ENCODE results near the gene KRT23.

Gene KRT23

DNA sequence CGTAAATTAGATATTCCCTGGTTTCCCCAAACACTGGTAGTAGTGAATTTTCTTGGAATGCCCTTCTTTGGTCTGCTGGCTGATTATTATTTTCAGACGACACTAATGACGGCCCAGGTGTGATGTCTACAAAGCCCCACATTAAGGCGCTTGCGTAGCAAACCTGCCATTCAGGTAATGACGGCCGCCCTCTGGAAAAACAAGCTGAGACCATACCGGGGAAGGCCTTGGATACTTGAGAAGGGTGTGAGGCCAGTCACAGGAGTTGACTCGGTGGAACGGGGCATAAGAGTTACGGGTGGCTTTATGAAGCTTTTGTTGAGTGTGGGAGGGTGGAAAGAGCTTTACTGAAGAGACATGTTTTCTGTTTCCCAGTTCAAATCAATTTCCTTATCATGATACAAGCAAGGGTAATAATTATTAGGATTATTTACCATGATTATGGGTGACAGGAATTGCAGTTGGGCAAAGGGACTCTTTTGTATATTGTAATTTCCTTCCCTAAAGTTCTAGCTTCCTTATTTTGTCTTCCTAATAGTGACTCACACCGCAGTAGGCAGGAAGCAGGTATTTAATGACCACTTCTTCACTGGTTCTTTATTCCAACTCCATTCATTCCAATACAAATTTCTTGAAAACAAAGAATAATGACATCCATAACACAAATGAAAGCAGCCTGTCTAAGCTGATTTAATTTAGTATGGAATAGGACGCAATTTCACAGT, 24.8 kb downstream of the KRT23 start:
- H3K27ac ChIP-seq = no peak overlapping the region

DNA sequence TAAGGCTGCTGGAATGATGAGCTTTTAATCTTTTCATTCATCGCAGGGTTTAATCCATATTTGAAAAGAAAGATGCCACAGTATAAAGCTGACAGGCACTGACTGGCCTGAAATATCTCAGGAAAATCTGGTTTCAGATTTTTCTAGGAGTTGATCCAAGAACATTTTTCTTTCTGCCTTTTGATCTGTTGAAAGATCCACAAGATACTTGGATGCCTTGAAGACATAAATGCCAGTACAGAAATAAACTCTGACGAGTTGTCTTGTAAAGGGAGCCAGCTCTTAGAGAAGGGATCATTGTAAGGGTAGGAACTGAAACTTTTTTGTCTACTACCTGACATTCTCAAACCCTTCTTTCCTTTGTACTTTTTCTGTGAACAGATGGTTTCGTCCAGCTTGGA, 27.0 kb downstream of the KRT23 start:
- Histone ChIP-seq H3K9me3 (ENCODE audit: low read depth, low read length) (no peaks in the 10 kb centered on the region), H3K36me3 (ENCODE audit: insufficient read depth, low read length) (no peaks in the 10 kb centered on the region), H3K27ac (peak overlapping the region; percentile 99), H3K9ac (ENCODE audit: insufficient read length) (peak overlapping the region; percentile 81), H3K4me3 (peak overlapping the region; percentile 56)
- no peak for DNase-seq (ENCODE audit: low read depth, low spot score)
- TF ChIP-seq EZH2 (IDR thresholded peaks at IDR 0.05) (no peak), FOXP2 (optimal IDR thresholded peaks at IDR 0.05; ENCODE audit: control extremely low read depth, extremely low read length, insufficient read depth) (no peak), POLR2AphosphoS5 (IDR thresholded peaks at IDR 0.05; ENCODE audit: borderline replicate concordance, low read depth, low read length) (no peak)

More for the DNA sequence above, 24.8 kb downstream of the KRT23 start:
- no peak overlapping the region for H3K4me3 ChIP-seq
- no peaks in the 10 kb centered on the region for H3K36me3 ChIP-seq (ENCODE audit: insufficient read depth, low read length)
- no peak for DNase-seq (ENCODE audit: low read depth, low spot score)
- TF ChIP-seq FOXP2 (optimal IDR thresholded peaks at IDR 0.05; ENCODE audit: control extremely low read depth, extremely low read length, insufficient read depth) (no peak), POLR2AphosphoS5 (IDR thresholded peaks at IDR 0.05; ENCODE audit: borderline replicate concordance, low read depth, low read length) (no peak), EZH2 (IDR thresholded peaks at IDR 0.05) (no peak)
- no peaks in the 10 kb centered on the region for H3K9me3 ChIP-seq (ENCODE audit: low read depth, low read length)
- no peak overlapping the region for H3K9ac ChIP-seq (ENCODE audit: insufficient read length)

DNA sequence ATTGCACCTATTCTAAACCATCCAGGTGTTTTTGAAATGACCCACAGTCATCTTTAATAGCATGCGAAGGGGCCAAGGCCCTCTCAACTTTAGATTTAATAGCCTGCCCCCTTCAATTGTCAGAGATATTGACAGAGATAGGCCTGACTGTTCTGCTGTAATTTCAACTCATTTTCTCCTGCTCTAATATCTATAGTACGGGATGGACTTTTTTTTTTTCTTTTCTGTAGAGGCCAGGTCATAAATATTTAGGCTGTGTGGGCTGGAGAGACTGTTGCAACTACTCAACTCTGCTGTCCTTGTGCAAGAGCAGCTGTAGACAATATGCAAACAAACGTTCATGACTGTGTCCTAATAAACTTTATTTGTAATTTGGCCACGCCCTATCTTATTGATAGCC, 27.7 kb downstream of the KRT23 start:
- TF ChIP-seq POLR2AphosphoS5 (IDR thresholded peaks at IDR 0.05; ENCODE audit: borderline replicate concordance, low read depth, low read length) (no peak), EZH2 (IDR thresholded peaks at IDR 0.05) (no peak), FOXP2 (optimal IDR thresholded peaks at IDR 0.05; ENCODE audit: control extremely low read depth, extremely low read length, insufficient read depth) (no peak)
- Histone ChIP-seq H3K36me3 (ENCODE audit: insufficient read depth, low read length) (no peaks in the 10 kb centered on the region), H3K9me3 (ENCODE audit: low read depth, low read length) (no peaks in the 10 kb centered on the region), H3K27ac (peak overlapping the region; percentile 99), H3K9ac (ENCODE audit: insufficient read length) (peak overlapping the region; percentile 81), H3K4me3 (peak overlapping the region; percentile 56)
- DNase-seq (ENCODE audit: low read depth, low spot score) = no peak

DNA sequence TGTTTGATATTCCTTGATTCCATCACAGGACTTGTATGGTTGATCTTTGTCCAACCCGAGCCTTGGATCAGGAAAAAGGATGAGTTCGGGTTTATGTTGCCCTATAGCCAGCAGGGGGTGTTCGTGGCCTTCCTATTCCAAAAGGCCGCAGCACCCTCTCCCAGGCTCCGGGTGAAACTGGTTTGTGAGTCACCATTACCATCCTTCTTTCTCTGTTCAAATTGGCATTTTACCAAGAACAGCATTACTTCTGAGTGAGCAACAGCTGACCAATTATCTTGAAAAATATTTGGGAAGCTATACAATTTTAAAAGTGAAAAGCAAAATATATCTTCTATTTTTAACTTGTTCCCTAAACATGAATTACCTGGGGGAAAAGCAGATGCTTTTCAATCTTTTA, 28.1 kb downstream of the KRT23 start:
- peak; percentile 92 for DNase-seq (ENCODE audit: low read depth, low spot score)
- Histone ChIP-seq H3K36me3 (ENCODE audit: insufficient read depth, low read length) (no peaks in the 10 kb centered on the region), H3K9ac (ENCODE audit: insufficient read length) (peak overlapping the region; percentile 81), H3K9me3 (ENCODE audit: low read depth, low read length) (no peaks in the 10 kb centered on the region), H3K27ac (peak overlapping the region; percentile 99), H3K4me3 (peak overlapping the region; percentile 56)
- TF ChIP-seq EZH2 (IDR thresholded peaks at IDR 0.05) (no peak), FOXP2 (optimal IDR thresholded peaks at IDR 0.05; ENCODE audit: control extremely low read depth, extremely low read length, insufficient read depth) (no peak)

DNA sequence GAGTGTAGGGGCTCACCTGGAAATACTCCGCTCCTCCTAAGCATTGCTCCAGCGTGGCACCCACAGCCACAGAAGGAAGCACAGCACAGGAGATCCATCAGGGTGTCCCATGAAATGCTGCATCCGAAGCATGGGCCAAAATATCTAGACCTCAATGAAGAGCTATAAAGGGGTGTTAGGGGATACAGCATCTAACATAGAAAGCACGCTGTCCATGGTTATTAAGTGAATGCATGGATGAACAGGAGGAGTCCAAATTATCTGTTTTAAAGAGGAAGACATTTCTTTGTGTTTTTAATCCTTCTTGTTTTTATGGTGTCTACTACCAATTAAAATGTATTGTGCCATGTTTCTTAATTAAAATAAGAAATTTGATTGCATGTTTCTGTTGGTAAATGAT, 30.8 kb downstream of the KRT23 start:
- Histone ChIP-seq H3K27ac (peak overlapping the region; percentile 99), H3K36me3 (ENCODE audit: insufficient read depth, low read length) (no peaks in the 10 kb centered on the region)
- TF ChIP-seq FOXP2 (optimal IDR thresholded peaks at IDR 0.05; ENCODE audit: control extremely low read depth, extremely low read length, insufficient read depth) = no peak
- TF ChIP-seq EZH2 (IDR thresholded peaks at IDR 0.05) = no peak

DNA sequence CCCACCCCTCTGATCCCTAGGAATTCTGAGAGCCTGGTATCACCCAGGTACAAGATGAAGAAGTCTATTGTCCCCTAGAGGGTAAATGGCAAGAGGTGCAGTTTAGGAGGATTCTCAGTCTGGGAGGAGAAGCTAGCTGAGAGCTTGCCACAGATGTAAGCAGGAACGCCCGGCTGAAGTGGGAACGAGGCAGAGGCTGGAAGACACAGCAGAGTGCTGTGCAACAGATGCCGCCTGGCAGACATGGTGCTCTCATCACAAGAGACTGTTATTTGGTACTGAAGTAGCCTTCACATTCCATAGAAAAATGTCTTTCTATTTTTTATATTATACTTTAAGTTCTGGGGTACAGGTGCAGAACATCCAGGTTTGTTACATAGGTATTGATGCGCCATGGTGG, 32.1 kb downstream of the KRT23 start:
- TF ChIP-seq FOXP2 (optimal IDR thresholded peaks at IDR 0.05; ENCODE audit: control extremely low read depth, extremely low read length, insufficient read depth) (no peak), POLR2AphosphoS5 (IDR thresholded peaks at IDR 0.05; ENCODE audit: borderline replicate concordance, low read depth, low read length) (no peak), EZH2 (IDR thresholded peaks at IDR 0.05) (no peak)
- Histone ChIP-seq H3K27ac (0 out of 2 replicates have a peak overlapping the region, but pooled peaks have one; percentile 37), H3K9me3 (ENCODE audit: low read depth, low read length) (no peaks in the 10 kb centered on the region)

More for the DNA sequence above, 30.8 kb downstream of the KRT23 start:
- DNase-seq (ENCODE audit: low read depth, low spot score) = no peak
- Histone ChIP-seq H3K9me3 (ENCODE audit: low read depth, low read length) (no peaks in the 10 kb centered on the region), H3K9ac (ENCODE audit: insufficient read length) (no peak overlapping the region), H3K4me3 (no peak overlapping the region)

DNA sequence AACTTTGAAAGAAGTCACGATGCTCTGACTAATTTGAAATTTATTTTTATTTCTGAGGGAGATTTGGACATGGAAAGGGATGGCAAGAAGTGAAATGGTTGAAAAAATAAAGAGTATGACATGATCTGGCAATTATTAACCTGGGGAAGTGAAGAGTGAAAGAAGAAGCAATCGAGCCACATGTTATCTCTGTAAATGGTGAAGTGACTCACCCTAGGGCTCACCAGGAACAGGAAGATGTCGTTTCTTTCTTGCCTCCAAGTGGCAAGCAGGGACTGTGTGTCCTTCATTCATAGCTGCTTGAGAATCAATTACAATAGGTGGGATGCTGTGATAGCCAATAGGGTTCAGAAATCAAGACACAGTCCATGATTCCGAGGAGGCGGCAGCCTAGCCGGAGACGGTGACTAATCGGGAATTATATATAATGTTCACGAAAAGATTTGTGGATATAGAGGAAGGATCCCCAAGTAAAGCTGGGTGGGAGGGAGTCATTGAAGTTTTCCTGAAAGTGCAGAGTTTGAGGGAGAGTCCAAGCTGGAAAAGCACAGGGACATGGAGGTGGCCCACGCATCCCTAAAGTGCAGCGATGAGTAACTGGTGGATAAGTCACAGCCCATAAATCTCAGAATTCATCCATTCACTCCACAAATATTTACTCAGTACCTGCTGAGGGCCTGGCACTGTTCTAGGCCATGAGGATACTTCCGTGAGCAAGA, 34.2 kb downstream of the KRT23 start:
- DNase-seq (ENCODE audit: low read depth, low spot score) = no peak
- Histone ChIP-seq H3K9ac (ENCODE audit: insufficient read length) (no peak overlapping the region), H3K9me3 (ENCODE audit: low read depth, low read length) (no peaks in the 10 kb centered on the region), H3K27ac (no peak overlapping the region), H3K36me3 (ENCODE audit: insufficient read depth, low read length) (no peaks in the 10 kb centered on the region), H3K4me3 (no peak overlapping the region)
- TF ChIP-seq FOXP2 (optimal IDR thresholded peaks at IDR 0.05; ENCODE audit: control extremely low read depth, extremely low read length, insufficient read depth) (no peak), POLR2AphosphoS5 (IDR thresholded peaks at IDR 0.05; ENCODE audit: borderline replicate concordance, low read depth, low read length) (no peak), EZH2 (IDR thresholded peaks at IDR 0.05) (no peak)

More for the DNA sequence above, 32.1 kb downstream of the KRT23 start:
- Histone ChIP-seq H3K9ac (ENCODE audit: insufficient read length) (no peak overlapping the region), H3K4me3 (no peak overlapping the region), H3K36me3 (ENCODE audit: insufficient read depth, low read length) (no peaks in the 10 kb centered on the region)
- DNase-seq (ENCODE audit: low read depth, low spot score) = no peak

DNA sequence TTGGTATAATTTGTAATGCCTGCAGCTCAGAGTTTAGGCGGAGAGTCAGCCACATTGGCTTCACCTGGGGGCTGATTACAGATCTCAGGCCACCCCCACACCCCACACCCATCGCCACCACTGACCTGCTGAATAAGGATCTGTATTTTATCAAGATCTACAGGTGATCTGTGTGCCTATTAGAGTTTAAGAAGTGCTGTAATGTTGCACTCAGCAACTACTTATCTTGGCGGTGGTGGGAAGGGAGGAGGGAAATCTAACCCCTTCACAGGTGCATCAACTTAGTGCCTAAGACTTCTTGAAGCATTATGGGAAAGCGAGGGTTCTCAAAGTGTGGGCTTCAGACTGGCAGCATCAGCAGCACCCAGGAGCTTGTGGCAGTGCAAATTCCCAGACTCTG, 34.9 kb downstream of the KRT23 start:
- DNase-seq (ENCODE audit: low read depth, low spot score) = no peak
- TF ChIP-seq FOXP2 (optimal IDR thresholded peaks at IDR 0.05; ENCODE audit: control extremely low read depth, extremely low read length, insufficient read depth) (no peak), EZH2 (IDR thresholded peaks at IDR 0.05) (no peak), POLR2AphosphoS5 (IDR thresholded peaks at IDR 0.05; ENCODE audit: borderline replicate concordance, low read depth, low read length) (no peak)
- H3K9ac ChIP-seq (ENCODE audit: insufficient read length) = no peak overlapping the region
- H3K4me3 ChIP-seq = no peak overlapping the region
- no peak overlapping the region for H3K27ac ChIP-seq
- H3K36me3 ChIP-seq (ENCODE audit: insufficient read depth, low read length) = no peaks in the 10 kb centered on the region
- H3K9me3 ChIP-seq (ENCODE audit: low read depth, low read length) = no peaks in the 10 kb centered on the region
